GM20431 (cell line): ENCODE results near the gene TMEM250.

Experiments
- in situ Hi-C: fragments of 300-500 bp; cut with MseI, MboI; formaldehyde crosslinking; loops from one replicate; pipeline ENCODE4 v1.15.0; 2020; ENCODE audit warnings: low sequenced_read_pairs; ENCODE audit not compliant: unreplicated experiment

TMEM250 gene

GRCh38 chr9:136133191-136133958 lies 14.7 kb upstream of the TMEM250 start:
- in situ Hi-C loops, result no loop called here

- in situ Hi-C loops, result no loop called here
Observed at GRCh38 chr9:136132512-136133050, 13.9 kb upstream of the TMEM250 start.

GRCh38 chr9:136131629-136132511 lies 13.2 kb upstream of the TMEM250 start:
- in situ Hi-C loops, result no loop called here

GRCh38 chr9:136129176-136129575 lies 10.5 kb upstream of the TMEM250 start:
- in situ Hi-C loops, result loop anchor here (10.0 kb wide), 1 partner anchor 164 kb away; the partner anchor contains the start of gene UBAC1

- in situ Hi-C loops, result loop anchor here (10.0 kb wide), 1 partner anchor 164 kb away; the partner anchor contains the start of gene UBAC1
Observed at GRCh38 chr9:136128436-136128835, 9.8 kb upstream of the TMEM250 start.

- in situ Hi-C loops, result loop anchor here (10.0 kb wide), 1 partner anchor 163 kb away; the partner anchor contains the start of gene UBAC1
Observed at GRCh38 chr9:136127313-136127712, 8.6 kb upstream of the TMEM250 start.

GRCh38 chr9:136124976-136125692 lies 6.5 kb upstream of the TMEM250 start:
- in situ Hi-C loops, result loop anchor here (10.0 kb wide), 1 partner anchor 160 kb away; the partner anchor contains the start of gene UBAC1

- in situ Hi-C loops, result loop anchor here (10.0 kb wide), 1 partner anchor 158 kb away; the partner anchor contains the start of gene UBAC1
Observed at GRCh38 chr9:136122425-136123383, 4.0 kb upstream of the TMEM250 start.

- in situ Hi-C loops, result loop anchor here (10.0 kb wide), 1 partner anchor 157 kb away; the partner anchor contains the start of gene UBAC1
Observed at GRCh38 chr9:136121801-136122200, 3.1 kb upstream of the TMEM250 start.

GRCh38 chr9:136120438-136120844 lies 1.8 kb upstream of the TMEM250 start:
- in situ Hi-C loops, result loop anchor here (10.0 kb wide), 1 partner anchor 156 kb away; the partner anchor contains the start of gene UBAC1

GRCh38 chr9:136119883-136120393 lies 1.3 kb upstream of the TMEM250 start:
- in situ Hi-C loops, result loop anchor here (10.0 kb wide), 1 partner anchor 155 kb away; the partner anchor contains the start of gene UBAC1

GRCh38 chr9:136119061-136119882 lies 597 bp upstream of the TMEM250 start:
- in situ Hi-C loops, result no loop called here

- in situ Hi-C loops, result no loop called here
Observed at GRCh38 chr9:136117916-136118319, 757 bp downstream of the TMEM250 start.

GRCh38 chr9:136117291-136117915 lies 1.3 kb downstream of the TMEM250 start:
- in situ Hi-C loops, result no loop called here

- in situ Hi-C loops, result no loop called here
Observed at GRCh38 chr9:136116360-136117098, 2.1 kb downstream of the TMEM250 start.

GRCh38 chr9:136115641-136116359 lies 2.9 kb downstream of the TMEM250 start:
- in situ Hi-C loops, result no loop called here
